ENCODE results near the gene SNAPC4.
"Not testable (repeated sequence)": the region's sequence is repeated elsewhere in the genome, so short reads cannot be mapped to it uniquely, and the experiment has no call there.

DNA sequence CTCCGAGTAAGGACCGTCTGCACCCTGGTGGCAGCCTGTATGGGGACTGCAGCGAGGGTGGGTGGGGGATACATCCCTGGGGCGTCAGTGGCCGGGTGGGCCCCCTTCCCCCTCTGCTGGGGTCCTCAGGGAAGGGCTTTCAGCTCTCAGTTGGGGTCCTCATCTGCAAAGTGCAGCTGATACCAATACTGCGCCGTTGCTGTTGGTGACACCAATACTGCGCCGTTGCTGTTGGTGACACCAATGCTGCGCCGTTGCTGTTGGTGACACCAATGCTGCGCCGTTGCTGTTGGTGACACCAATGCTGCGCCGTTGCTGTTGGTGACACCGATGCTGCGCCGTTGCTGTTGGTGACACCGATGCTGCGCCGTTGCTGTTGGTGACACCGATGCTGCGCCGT, 48.1 kb downstream of the SNAPC4 start:
- TF ChIP-seq POLR2A (IDR thresholded peaks at IDR 0.05; ENCODE audit: low read length); GATA1 (IDR thresholded peaks at IDR 0.05; ENCODE audit: low read depth, low read length): not testable (repeated sequence)

Data from erythroblast (primary cell).